GM04503 (cell line): Measurements from ENCODE around the gene RGS17.
A peak's percentile ranks its signal among the peaks of the same experiment; 100 is the strongest.
"Not testable (repeated sequence)": the region's sequence is repeated elsewhere in the genome, so short reads cannot be mapped to it uniquely, and the experiment has no call there.

Experiments
- DNase-seq: peaks from one replicate; pipeline ENCODE4 v3.0.0-alpha.2; 2012; ENCODE audit warnings: low read depth

The RGS17 gene

DNA sequence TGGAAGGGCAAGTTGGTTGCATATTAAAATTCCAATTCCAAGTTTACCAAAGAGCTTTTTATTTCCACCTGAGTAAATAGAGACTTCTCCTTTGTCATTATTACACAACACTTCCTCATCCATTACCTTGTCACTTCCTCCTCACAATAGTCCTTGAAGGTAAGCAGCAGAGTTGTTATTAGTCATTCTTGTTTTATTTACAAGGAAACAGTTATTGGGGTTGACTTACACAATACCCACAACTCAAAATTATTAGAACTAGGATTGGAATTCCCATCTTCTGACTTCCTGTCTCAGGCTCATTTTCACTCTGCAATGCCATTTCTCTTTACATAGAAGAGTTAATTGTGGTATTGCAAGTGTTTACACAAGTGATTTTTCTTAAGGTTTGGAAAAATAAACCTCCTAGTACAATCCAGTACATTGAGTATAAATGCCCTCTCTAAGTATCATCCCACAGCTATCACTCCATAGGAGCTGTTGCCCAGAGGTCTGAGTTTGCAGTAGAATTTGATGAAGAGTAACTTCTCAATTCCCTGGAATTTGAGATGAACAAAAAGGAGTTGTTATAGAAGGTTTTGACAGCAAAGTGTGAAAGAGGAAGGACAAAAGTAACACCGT lies 99.6 kb downstream of the RGS17 start:
- DNase-seq: no peak

DNA sequence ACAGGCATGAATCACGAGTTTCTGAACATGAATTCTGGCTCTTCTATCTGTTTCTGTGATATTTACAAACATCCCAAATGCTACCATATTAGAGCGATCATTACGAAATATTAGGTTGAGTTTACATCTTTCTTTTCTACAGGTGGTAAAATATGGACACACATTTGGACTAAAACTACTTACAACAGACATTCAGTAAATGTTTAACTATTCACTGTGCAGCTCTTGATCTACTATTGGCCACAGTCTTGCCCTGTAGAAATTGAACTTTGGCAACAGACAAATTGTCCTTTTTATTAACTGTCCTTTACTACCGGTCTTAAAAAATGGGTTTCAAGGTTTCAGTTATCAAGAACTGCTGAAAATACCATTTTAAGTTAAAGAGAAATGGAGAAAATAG lies 102.1 kb downstream of the RGS17 start:
- DNase-seq: no peak

DNA sequence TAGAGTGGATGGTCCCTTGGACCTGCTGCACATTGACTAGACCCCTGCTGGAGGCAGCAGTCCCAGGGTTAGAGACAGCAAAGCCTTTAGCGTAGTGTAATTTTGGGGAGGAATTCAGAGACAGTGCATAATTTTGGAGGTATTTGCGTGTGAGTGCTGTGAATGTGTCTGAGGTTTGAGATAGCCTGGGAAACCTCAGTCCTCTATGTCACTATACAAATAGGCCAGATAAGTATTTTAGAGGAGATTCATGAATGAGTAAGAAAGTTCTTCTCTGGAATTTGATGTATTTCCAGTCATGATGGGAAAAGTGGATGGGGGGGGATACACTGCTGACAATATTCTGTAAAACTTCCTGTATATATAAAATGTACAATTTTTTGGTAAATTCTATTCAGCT lies 102.8 kb downstream of the RGS17 start:
- DNase-seq: no peak

- no peak for DNase-seq
Measured at GRCh38 chr6:153027480-153027879, 103.6 kb downstream of the RGS17 start.

DNA sequence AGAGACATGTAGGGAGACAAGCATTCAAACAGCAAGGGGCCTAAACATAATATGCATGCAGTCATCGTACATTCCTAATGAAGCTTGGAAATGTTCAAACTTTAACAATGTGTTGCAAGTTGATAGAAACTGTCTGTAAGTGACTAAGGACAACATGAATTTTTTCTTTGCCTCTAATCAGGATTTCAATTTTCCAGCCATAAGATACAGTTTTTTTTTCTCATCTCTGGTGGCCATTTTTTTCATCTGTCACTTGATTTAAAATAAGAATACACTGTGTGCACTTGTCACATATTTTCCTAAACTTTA lies 106.4 kb downstream of the RGS17 start:
- DNase-seq: no peak

- no peak for DNase-seq
Measured at GRCh38 chr6:153023977-153024708, 106.9 kb downstream of the RGS17 start.

- DNase-seq: no peak
Measured at GRCh38 chr6:153018355-153018754, 112.7 kb downstream of the RGS17 start.

DNA sequence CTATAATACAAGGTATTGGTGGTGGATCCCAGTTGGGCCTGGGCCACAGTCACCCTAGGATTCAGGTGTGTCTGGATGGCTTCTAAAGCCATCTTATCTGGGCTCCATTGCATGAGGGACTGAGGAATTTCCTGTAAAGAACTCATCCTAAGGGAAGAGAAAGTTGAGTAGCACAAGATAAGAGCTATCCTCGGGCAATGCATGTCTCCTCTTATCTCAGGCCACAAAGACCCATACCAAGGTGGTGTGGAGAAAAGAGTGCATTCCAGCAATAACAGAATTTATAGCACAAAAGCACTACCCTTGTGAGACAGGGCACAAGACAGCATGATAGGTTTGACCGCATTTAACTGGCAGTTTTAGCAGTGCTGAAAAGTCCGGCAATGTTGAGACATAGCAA lies 114.2 kb downstream of the RGS17 start:
- DNase-seq: no peak

GRCh38 chr6:153015094-153015640 lies 115.9 kb downstream of the RGS17 start:
- DNase-seq: no peak

GRCh38 chr6:153013438-153013837 lies 117.6 kb downstream of the RGS17 start:
- no peak for DNase-seq

DNA sequence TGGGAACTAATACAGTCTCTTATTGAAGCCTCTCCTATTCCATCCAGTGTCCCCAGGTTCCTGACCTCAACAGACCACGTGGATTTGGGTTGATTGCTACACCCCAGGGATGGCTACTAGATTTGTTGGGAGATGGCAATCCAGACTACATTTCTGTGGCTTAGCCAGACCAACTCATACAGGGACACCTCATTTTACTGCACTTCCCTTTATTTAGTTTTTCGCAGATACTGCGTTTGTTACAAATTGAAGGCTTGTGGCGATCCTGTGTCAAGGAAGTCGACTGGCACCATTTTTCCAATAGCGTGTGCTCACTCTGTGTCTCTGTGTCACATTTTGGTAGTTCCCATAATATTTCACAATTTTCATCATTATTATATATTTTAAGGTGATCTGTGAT lies 118.2 kb downstream of the RGS17 start:
- no peak for DNase-seq

GRCh38 chr6:153003366-153003690 lies 127.8 kb downstream of the RGS17 start:
- DNase-seq: no peak

GRCh38 chr6:153002613-153003365 lies 128.3 kb downstream of the RGS17 start, which contains the start of gene MTRF1L:
Gene MTRF1L, minus strand, starts transcription at chr6:153002709. Its CDS starts 24 bp downstream, at chr6:153002685.
- DNase-seq: peak; percentile 79

DNA sequence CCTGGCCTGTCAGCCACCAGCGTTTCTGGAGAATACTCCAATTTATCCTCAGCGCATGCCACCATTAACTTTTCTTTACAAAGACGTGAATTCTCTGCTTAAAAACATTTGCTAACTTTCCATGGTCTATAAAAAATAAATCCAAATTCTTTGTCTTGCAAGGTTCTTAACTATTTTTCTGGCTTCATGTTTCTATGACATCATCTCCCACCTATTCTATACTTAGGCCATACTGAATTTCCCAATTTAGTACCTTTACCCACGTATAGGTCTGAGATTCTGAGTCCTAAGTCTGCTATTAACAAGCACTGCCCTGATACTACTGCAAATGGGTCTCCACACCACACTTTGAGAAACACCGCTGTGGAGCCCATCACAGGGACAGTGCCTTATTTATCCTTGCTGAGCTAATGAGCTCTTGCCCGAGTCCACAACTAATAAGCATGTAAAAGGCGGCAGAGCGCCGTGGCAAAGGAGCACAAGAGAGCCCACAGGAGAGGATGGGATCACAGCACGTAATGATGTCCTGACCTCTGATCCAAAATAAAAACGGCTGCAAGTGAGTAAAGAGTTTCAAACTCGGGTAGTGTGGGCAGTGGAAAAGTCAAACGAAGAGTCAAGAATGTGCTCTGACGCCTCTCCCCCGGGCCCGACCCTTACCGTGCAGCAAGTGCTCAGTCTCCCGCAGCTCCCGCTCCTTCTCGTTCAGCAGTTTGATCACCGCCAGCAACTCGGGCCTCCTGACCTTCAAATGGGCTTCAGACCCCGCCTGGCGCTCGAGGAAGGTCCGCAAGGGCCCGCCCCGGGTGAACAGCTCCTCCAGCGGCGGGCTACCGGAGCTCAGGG lies 129.1 kb downstream of the RGS17 start:
- no peak for DNase-seq

DNA sequence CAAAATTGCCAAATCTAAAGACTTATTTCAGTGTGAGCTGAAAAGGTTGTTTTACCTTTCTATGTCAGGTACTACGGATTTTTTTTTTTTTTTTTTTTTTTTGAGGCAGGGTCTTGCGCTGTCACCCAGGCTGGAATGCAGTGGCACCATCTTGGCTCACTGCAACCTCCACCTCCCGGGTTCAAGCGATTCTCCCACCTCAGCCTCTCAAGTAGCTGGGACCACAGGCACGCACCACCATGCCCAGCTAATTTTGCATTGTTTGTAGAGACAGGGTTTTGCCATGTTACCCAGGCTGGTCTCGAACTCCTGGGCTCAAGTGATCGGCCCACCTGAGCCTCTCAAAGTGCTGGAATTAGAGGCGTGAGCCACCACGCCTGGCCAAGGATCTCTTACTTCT lies 130.3 kb downstream of the RGS17 start:
- DNase-seq: not testable (repeated sequence)

- no peak for DNase-seq
Measured at GRCh38 chr6:153000243-153000642, 130.8 kb downstream of the RGS17 start.

DNA sequence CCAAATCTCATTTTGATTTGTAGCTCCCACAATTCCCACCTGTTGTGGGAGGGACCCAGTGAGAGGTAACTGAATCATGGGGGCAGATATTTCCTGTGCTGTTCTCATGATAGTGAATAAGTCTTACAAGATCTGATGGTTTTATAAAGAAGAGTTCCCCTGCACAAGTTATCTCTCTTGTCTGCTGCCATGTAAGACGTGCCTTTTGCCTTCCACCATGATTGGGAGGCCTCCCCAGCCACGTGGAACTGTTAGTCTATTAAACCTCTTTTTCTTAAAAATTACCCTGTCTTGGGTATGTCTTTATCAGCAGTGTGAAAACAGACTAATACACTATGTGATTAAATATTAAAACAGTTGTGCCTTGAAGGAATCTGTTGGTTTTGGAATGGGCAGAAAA lies 131.5 kb downstream of the RGS17 start:
- not testable (repeated sequence) for DNase-seq

- DNase-seq: no peak
Measured at GRCh38 chr6:152993847-152994246, 137.2 kb downstream of the RGS17 start.

GRCh38 chr6:152993431-152993830 lies 137.7 kb downstream of the RGS17 start:
- DNase-seq: no peak

DNA sequence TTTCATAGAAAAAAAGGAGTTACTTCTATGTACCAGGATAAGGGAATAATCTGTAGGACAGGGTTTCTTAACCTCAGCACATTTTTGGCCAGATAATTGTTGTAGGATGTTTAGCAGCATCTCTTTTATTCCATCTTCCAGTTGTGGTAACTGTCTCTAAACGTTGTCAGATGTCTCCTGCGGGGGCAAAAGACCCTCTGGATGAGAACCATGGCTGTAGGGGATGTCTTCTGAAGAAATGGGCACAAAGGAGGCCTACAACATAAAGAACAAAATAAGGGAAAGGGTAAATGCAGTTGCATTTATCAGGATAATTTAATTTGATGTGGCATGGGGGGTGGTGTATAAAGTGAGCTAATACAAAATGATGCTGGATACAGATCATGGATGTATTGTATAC lies 144.1 kb downstream of the RGS17 start:
- no peak for DNase-seq

- DNase-seq: not testable (repeated sequence)
Measured at GRCh38 chr6:152985300-152985699, 145.8 kb downstream of the RGS17 start.

- no peak for DNase-seq
Measured at GRCh38 chr6:152984513-152984872, 146.6 kb downstream of the RGS17 start.
